K562 (cell line): ENCODE data around the gene GMEB2. TPM values are rescaled to one million over a fixed set of nuclear protein-coding genes. Genes with fewer than 3 reads are reported as not detected.

Experiments
- ATAC-seq: fragments of 200-7000 bp; cut with Tn5 transposase; 3 replicates; pipeline ENCODE4 v1.9.1; 2020; ENCODE audit warnings: moderate library complexity
- BruUV-seq: library from RNA; stranded (reverse); fragments of 400-500 nt; replicated peaks from 2 replicates; lab custom pipeline; 2021; lab: Mats Ljungman, UMichigan
- CTCF ChIA-PET: fragments of 300-600 bp; formaldehyde crosslinking; extraction: SDS; loops from one replicate; lab custom pipeline; 2021; ENCODE audit warnings: low intra/inter-chr PET ratio; lab: Yijun Ruan, JAX
- POLR2A ChIA-PET: fragments of 300-600, 350-650 bp; sonication (Branson Sonifier 250); formaldehyde crosslinking; extraction: SDS; loops from one replicate; lab custom pipeline; 2021; ENCODE audit warnings: antibody characterized with exemption, inconsistent platforms; lab: Yijun Ruan, JAX
- DNase-seq, 4 experiments: peaks; one replicate each; pipeline versions ENCODE4 v3.0.0 to v3.0.0-alpha.2; 2011 to 2018; ENCODE audit warnings: low spot score in 3 of 4, mixed read lengths in 3 of 4; ENCODE audit errors: extremely low read depth in 1 of 4
- FAIRE-seq: peaks from 2 replicates; lab custom pipeline; 2011; peaks lifted over from hg19 to GRCh38; lab: Jason Lieb, UNC
- H2AFZ ChIP-seq: 2 replicates; pipeline ENCODE4 v1.6.0; 2011; ENCODE audit warnings: low read depth, low read length, control low read depth, inconsistent platforms
- H3K27ac ChIP-seq: fragments of 200-600 bp; 3 replicates; pipeline ENCODE4 v1.8.0; 2011; ENCODE audit warnings: low read depth, mild to moderate bottlenecking, control low read depth, inconsistent platforms, low read length, moderate library complexity, mixed read lengths; ENCODE audit errors: extremely low read depth
- H3K27me3 ChIP-seq, 2 experiments: fragments of 300-600 bp in 1 of 2; 2 replicates in 1 of 2; 3 replicates in 1 of 2; pipeline versions ENCODE4 v1.6.0 to v1.8.0; 2011; ENCODE audit warnings: inconsistent platforms in 2 of 2, low read length in 2 of 2, mild to moderate bottlenecking in 1 of 2, mixed read lengths in 1 of 2, moderate library complexity in 1 of 2; ENCODE audit not compliant: control insufficient read depth in 2 of 2, insufficient read depth in 2 of 2
- H3K36me3 ChIP-seq: fragments of 300-600 bp; 3 replicates; pipeline ENCODE4 v1.8.0; 2011; ENCODE audit warnings: mild to moderate bottlenecking, low read length, inconsistent platforms; ENCODE audit not compliant: control insufficient read depth, insufficient read depth
- H3K4me1 ChIP-seq, 2 experiments: fragments of 200-600 bp in 1 of 2; replicated peaks in 1 of 2; 2 replicates in 1 of 2; 3 replicates in 1 of 2; pipeline versions ENCODE4 v1.5.1 to v1.8.0; 2011; ENCODE audit warnings: inconsistent platforms in 2 of 2, low read length in 2 of 2, mild to moderate bottlenecking in 1 of 2, mixed read lengths in 1 of 2, moderate library complexity in 1 of 2; ENCODE audit not compliant: control insufficient read depth in 2 of 2, insufficient read depth in 2 of 2
- H3K4me2 ChIP-seq: 2 replicates; pipeline ENCODE4 v1.6.1; 2011; ENCODE audit warnings: low read length, control low read depth, inconsistent platforms, mixed read lengths; ENCODE audit not compliant: insufficient read depth
- H3K4me3 ChIP-seq: fragments of 200-600 bp; sonication (generic), shearing (Covaris generic); 2 replicates; pipeline ENCODE4 v1.5.1; 2016; ENCODE audit warnings: control low read depth, inconsistent platforms
- H3K79me2 ChIP-seq: fragments of 200-600 bp; 3 replicates; pipeline ENCODE4 v1.8.0; 2011; ENCODE audit warnings: low read length, inconsistent platforms; ENCODE audit not compliant: control insufficient read depth, insufficient read depth
- H3K9ac ChIP-seq, 2 experiments: 2 replicates each; pipeline versions ENCODE4 v1.6.0 to v1.6.1; 2011; ENCODE audit warnings: low read depth in 2 of 2, low read length in 2 of 2, control low read depth in 1 of 2, inconsistent platforms in 1 of 2, mild to moderate bottlenecking in 1 of 2, mixed read lengths in 1 of 2; ENCODE audit not compliant: insufficient read depth in 1 of 2
- H3K9me1 ChIP-seq: one replicate; pipeline ENCODE4 v1.6.0; 2011; ENCODE audit warnings: inconsistent platforms, mild to moderate bottlenecking, low read length, moderate library complexity; ENCODE audit not compliant: control insufficient read depth, insufficient read depth
- H3K9me3 ChIP-seq: replicated peaks from 2 replicates; pipeline ENCODE4 v1.5.1; 2011; ENCODE audit warnings: low read depth, low read length, inconsistent platforms; ENCODE audit not compliant: control insufficient read depth, insufficient read depth
- H4K20me1 ChIP-seq: replicated peaks from 2 replicates; pipeline ENCODE4 v1.6.1; 2011; ENCODE audit warnings: low read length, inconsistent platforms, mixed read lengths; ENCODE audit not compliant: control insufficient read depth, insufficient read depth
- ETV1 ChIP-seq: fragments of 450-650 bp; conservative IDR thresholded peaks from 2 replicates; pipeline ENCODE4 v1.6.1; 2016; ENCODE audit warnings: missing genetic modification characterization, control low read depth, low read depth, missing compliant biosample characterization
- EZH2 ChIP-seq: IDR thresholded peaks from 2 replicates; pipeline ENCODE4 v1.6.1; 2012; ENCODE audit warnings: low read depth, mild to moderate bottlenecking, inconsistent platforms, low read length, borderline replicate concordance
- FOXK2 ChIP-seq, 2 experiments: fragments of 450-650 bp; IDR thresholded peaks in 1 of 2; conservative IDR thresholded peaks in 1 of 2; 2 replicates each; pipeline ENCODE4 v1.6.1; 2016; ENCODE audit warnings: low read depth in 2 of 2, mild to moderate bottlenecking in 1 of 2
- HMG20B ChIP-seq: fragments of 250-450 bp; sonication (Bioruptor Pico); IDR thresholded peaks from 2 replicates; pipeline ENCODE4 v1.5.0; 2021; ENCODE audit warnings: mild to moderate bottlenecking
- KDM1A ChIP-seq, 2 experiments: fragments of 450-650 bp; IDR thresholded peaks; 2 replicates each; pipeline ENCODE4 v1.6.1; 2016; ENCODE audit warnings: mild to moderate bottlenecking in 2 of 2
- KDM4B ChIP-seq, 2 experiments: fragments of 450-650 bp in 1 of 2; sonication (generic) in 1 of 2; IDR thresholded peaks; 2 replicates each; pipeline ENCODE4 v1.6.1; 2016 to 2017; ENCODE audit warnings: borderline replicate concordance in 2 of 2, antibody characterized with exemption in 1 of 2, low read depth in 1 of 2, mild to moderate bottlenecking in 1 of 2
- L3MBTL2 ChIP-seq: fragments of 450-650 bp; IDR thresholded peaks from 2 replicates; pipeline ENCODE4 v1.6.1; 2016; ENCODE audit warnings: mild to moderate bottlenecking, moderate library complexity
- MAFF ChIP-seq: IDR thresholded peaks from 2 replicates; pipeline ENCODE4 v1.6.1; 2012; ENCODE audit warnings: low read length, improper control_type of control experiment
- NFE2 ChIP-seq: IDR thresholded peaks from 2 replicates; pipeline ENCODE4 v1.6.1; 2014; ENCODE audit warnings: antibody characterized with exemption, low read depth
- NONO ChIP-seq, 2 experiments: fragments of 200-400 bp in 1 of 2; fragments of 450-650 bp in 1 of 2; formaldehyde crosslinking in 1 of 2; IDR thresholded peaks; 2 replicates each; pipeline ENCODE4 v1.6.1; 2017; ENCODE audit warnings: low read depth in 2 of 2, mild to moderate bottlenecking in 2 of 2, moderate library complexity in 2 of 2, low read length in 1 of 2
- PURB ChIP-seq: sonication (generic); formaldehyde crosslinking; IDR thresholded peaks from 2 replicates; pipeline ENCODE4 v1.9.0; 2021; ENCODE audit warnings: low read depth, mild to moderate bottlenecking, missing genetic modification reagents
- SMARCA4 ChIP-seq: fragments of 450-650 bp; IDR thresholded peaks from 2 replicates; pipeline ENCODE4 v1.6.1; 2016
- ZNF707 ChIP-seq: fragments of 250-450 bp; sonication (Bioruptor Pico); conservative IDR thresholded peaks from 2 replicates; pipeline ENCODE4 v1.8.0; 2022; ENCODE audit warnings: inconsistent platforms, mild to moderate bottlenecking, moderate library complexity
- WGBS: fragments of 100-300 bp; shearing (Covaris generic); methylation state at CpG from one replicate; pipeline ENCODE4 v1.1.6; 2016; ENCODE audit warnings: low coverage, mixed read lengths; ENCODE audit not compliant: insufficient coverage; ENCODE audit errors: missing lambda C conversion rate; 5-methylcytosine and 5-hydroxymethylcytosine counted together
- in situ Hi-C: fragments of 300-500 bp; cut with MboI; formaldehyde crosslinking; loops from 4 replicates; pipeline ENCODE4 v1.15.0; 2018; ENCODE audit warnings: inconsistent platforms, mixed read lengths
- intact Hi-C: fragments of 100-400 bp; cut with micrococcal nuclease; formaldehyde crosslinking; loops from 2 replicates; pipeline ENCODE4 v1.14.2; 2022
- polyA plus RNA-seq, 8 experiments: library from polyadenylated mRNA; depleted of rRNA in 4 of 8; stranded (reverse) in 5 of 8; unstranded in 3 of 8; fragments of >200 nt; fragmentation: Nextera tagmentation in 2 of 8; fragmentation: Illumina TruSeq in 1 of 8; extraction: Ambion mirVana in 2 of 8; extraction: Trizol in 1 of 8; gene quantifications; 2 replicates each; pipeline versions ENCODE4 v1.2.1 to v1.2.3, GENCODE V29; 2011 to 2014; ENCODE audit warnings: inconsistent platforms in 1 of 8, missing spikeins in 1 of 8
- total RNA-seq, 7 experiments: library from RNA; depleted of rRNA in 6 of 7; stranded (reverse); fragments of >200 nt in 6 of 7; fragmentation: Illumina TruSeq in 2 of 7; extraction: Trizol in 2 of 7; gene quantifications; 2 replicates each; pipeline versions ENCODE4 v1.2.1 to v1.2.3, GENCODE V29; 2011 to 2021; ENCODE audit warnings: low replicate concordance in 1 of 7
- TF ChIP-seq, protein P1 (sequence below): fragments of 250-450 bp; sonication (Bioruptor Pico); IDR thresholded peaks from 2 replicates; pipeline ENCODE4 v1.5.0; 2021; ENCODE audit warnings: mild to moderate bottlenecking, moderate library complexity
- TF ChIP-seq, protein P2 (sequence below): sonication (generic); formaldehyde crosslinking; IDR thresholded peaks from 2 replicates; pipeline ENCODE4 v1.8.1; 2023; ENCODE audit warnings: mild to moderate bottlenecking, missing genetic modification reagents

The GMEB2 gene
- total and polyA plus RNA-seq, 9 of the 15 experiments (the other 6 are each of a cell fraction or from before 2014, with no cell fraction given) = 0.03 to 13.9 (median 6.3) TPM

DNA sequence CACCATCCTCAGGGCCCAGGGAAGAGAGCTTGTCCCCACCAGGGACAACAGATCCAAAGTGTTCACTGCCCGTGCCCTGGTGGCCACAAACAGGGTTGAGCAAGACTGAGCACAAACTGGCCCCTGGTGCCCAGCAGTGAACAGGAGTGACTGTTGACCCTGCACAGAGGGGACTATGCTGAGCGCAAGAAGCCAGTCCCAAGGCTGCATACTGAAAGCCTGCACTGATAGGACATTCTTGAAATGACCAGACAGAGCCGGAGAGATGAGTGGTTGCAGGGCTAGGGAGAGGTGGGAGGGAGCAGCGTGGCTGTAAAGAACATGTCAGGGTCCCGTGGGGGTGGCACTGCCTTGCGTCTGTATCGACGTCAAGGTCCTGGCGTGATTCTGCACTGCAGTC lies 75.8 kb downstream of the GMEB2 start:
- peaks cover 15 to 74% of the 10 kb centered on the region in 2 experiments for H3K4me1 ChIP-seq
- no TSS peak for BruUV-seq
- ATAC-seq (no peak), DNase-seq (no peak), FAIRE-seq (peak; percentile 69)
- WGBS = 47% methylated on average over 9 of the region's 9 CpGs
- H2AFZ ChIP-seq = no peak overlapping the region
- 0 out of 4 replicates have a peak overlapping the region, but pooled peaks of 1 of the 2 experiments have one; percentile 2 for H3K9ac ChIP-seq
- ChIA-PET CTCF (no interaction called here), POLR2A (no interaction called here)
- no peak overlapping the region for H3K4me3 ChIP-seq
- intact Hi-C loops (loop anchor here (10.0 kb wide), 1 partner anchor 314 kb away; the partner anchor contains the start of genes ABHD16B and TPD52L2), in situ Hi-C loops (no loop called here)
- no peaks in the 10 kb centered on the region for H3K36me3 ChIP-seq
- no peaks in the 10 kb centered on the region for H4K20me1 ChIP-seq
- no peak overlapping the region for H3K27ac ChIP-seq
- no peaks in the 10 kb centered on the region for H3K9me1 ChIP-seq
- H3K9me3 ChIP-seq = no peaks in the 10 kb centered on the region
- TF ChIP-seq KDM4B (IDR thresholded peaks at IDR 0.05; ENCODE audit: borderline replicate concordance in 2 of 2, low read depth in 1 of 2) = no peak
- TF ChIP-seq, protein P1, sequence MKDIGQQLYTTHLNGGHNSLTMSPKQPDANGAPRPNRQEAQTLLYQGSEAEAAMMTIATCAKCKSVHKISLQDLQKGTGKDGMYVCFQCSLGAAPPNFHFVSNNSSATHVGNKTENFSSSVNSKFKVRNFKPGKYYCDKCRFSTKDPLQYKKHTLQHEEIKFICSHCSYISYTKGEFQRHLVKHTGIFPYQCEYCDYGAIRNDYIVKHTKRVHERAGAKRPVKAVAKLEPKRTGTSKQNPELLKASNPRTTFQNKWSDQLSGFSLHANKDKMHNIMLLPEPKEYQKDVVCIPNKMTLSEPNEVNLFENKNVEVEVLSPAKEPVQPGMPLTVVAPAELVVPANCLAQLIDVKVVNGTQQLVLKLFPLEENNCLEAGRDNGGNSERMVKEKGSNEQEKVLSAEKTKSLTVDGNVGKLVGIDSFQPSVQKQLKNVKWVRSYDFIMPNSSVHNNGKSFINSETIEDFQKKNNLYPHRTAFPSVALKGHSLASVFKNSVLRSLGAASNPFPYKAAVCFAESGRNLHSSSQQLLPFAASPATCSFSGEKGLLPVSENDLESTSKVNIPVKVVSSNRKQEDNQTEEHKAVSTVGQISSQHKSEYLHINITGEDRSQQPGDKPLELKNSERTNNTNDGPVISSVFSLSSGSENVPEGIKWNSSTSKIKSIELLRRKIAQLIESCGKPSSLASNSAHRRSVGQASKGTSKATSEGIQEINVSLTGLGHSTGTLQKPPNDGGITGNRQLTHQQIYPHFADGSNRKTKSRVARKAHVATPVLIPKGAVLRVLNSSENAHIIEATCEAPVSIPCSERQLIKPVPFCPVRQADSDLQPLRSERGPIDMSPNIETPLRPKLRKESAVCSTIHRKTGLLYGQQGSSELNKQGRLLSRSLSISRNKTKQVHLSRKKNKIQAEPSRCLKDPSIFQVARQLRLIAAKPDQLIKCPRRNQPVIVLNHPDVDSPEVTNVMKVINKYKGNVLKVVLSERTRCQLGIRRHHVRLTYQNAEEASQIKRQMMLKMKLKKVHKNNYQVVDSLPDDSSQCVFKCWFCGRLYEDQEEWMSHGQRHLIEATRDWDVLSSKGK (CRISPR knock-in tag) = no peak
- no peak for TF ChIP-seq EZH2
- TF ChIP-seq ZNF707 = no peak
- TF ChIP-seq MAFF = no peak
- TF ChIP-seq, protein P2, sequence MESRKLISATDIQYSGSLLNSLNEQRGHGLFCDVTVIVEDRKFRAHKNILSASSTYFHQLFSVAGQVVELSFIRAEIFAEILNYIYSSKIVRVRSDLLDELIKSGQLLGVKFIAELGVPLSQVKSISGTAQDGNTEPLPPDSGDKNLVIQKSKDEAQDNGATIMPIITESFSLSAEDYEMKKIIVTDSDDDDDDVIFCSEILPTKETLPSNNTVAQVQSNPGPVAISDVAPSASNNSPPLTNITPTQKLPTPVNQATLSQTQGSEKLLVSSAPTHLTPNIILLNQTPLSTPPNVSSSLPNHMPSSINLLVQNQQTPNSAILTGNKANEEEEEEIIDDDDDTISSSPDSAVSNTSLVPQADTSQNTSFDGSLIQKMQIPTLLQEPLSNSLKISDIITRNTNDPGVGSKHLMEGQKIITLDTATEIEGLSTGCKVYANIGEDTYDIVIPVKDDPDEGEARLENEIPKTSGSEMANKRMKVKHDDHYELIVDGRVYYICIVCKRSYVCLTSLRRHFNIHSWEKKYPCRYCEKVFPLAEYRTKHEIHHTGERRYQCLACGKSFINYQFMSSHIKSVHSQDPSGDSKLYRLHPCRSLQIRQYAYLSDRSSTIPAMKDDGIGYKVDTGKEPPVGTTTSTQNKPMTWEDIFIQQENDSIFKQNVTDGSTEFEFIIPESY (CRISPR knock-in tag) = no peak
- no peak for TF ChIP-seq KDM1A (IDR thresholded peaks at IDR 0.05)
- TF ChIP-seq FOXK2 (conservative IDR thresholded peaks at IDR 0.05 in 1 of 2, IDR thresholded peaks at IDR 0.05 in 1 of 2; ENCODE audit: low read depth in 2 of 2) = no peak
- no peak for TF ChIP-seq PURB (CRISPR knock-in tag)
- no peak for TF ChIP-seq NONO (IDR thresholded peaks at IDR 0.05; ENCODE audit: low read depth in 2 of 2, low read length in 1 of 2)
- no peak for TF ChIP-seq L3MBTL2
- no peak for TF ChIP-seq ETV1 (tag)
- TF ChIP-seq SMARCA4 = no peak
- TF ChIP-seq HMG20B = no peak
- no peak for TF ChIP-seq NFE2
- H3K4me2 ChIP-seq = no peak overlapping the region
- H3K27me3 ChIP-seq = peaks cover 0 to 16% of the 10 kb centered on the region in 2 experiments; a peak in 2 of 5 replicates
- no peaks in the 10 kb centered on the region for H3K79me2 ChIP-seq
